Right lobe of liver (tissue), 6 donors: ENCODE measurements around the gene SDK1. TPM values are rescaled to one million over a fixed set of nuclear protein-coding genes. Genes with fewer than 3 reads are reported as not detected.

Source experiments
- ATAC-seq, 4 donors: fragments of 200-7000 bp; cut with Tn5 transposase; one replicate each; pipeline ENCODE4 v1.9.1; 2020; ENCODE audit warnings: mild to moderate bottlenecking in 4 of 4, moderate library complexity in 4 of 4
- DNase-seq, 3 donors: peaks; one replicate each; pipeline ENCODE4 v3.0.0-alpha.2; 2020
- H3K27ac ChIP-seq, 3 donors: fragments of 200-600 bp; one replicate each; pipeline ENCODE4 v1.8.0; 2022
- H3K27me3 ChIP-seq, 2 donors: fragments of 200-600 bp; one replicate each; pipeline ENCODE4 v1.8.0; 2022
- H3K36me3 ChIP-seq, 4 donors: fragments of 200-600 bp; sonication (generic) in 1 of 4; one replicate each; pipeline versions ENCODE4 v1.5.1 to v1.8.0; 2017 to 2022; ENCODE audit warnings: control low read depth in 1 of 4
- H3K4me1 ChIP-seq, 4 donors: fragments of 200-600 bp; sonication (generic) in 1 of 4; one replicate each; pipeline versions ENCODE4 v1.5.1 to v1.8.0; 2017 to 2022; ENCODE audit warnings: control low read depth in 1 of 4
- H3K4me3 ChIP-seq, 3 donors: fragments of 200-600 bp; one replicate each; pipeline ENCODE4 v1.8.0; 2022
- H3K9me3 ChIP-seq, 4 donors: fragments of 200-600 bp; sonication (generic) in 1 of 4; one replicate each; pipeline versions ENCODE4 v1.5.1 to v1.8.0; 2017 to 2022; ENCODE audit warnings: control low read depth in 1 of 4
- CTCF ChIP-seq, 4 donors: fragments of 200-600 bp in 3 of 4; fragments of 450-650 bp in 1 of 4; IDR thresholded peaks; one replicate each; pipeline versions ENCODE4 v1.5.1 to v1.8.0; 2016 to 2022; ENCODE audit warnings: antibody characterized with exemption in 4 of 4, mild to moderate bottlenecking in 2 of 4
- POLR2A ChIP-seq: fragments of 450-650 bp; IDR thresholded peaks from one replicate; pipeline ENCODE4 v1.6.1; 2017; ENCODE audit warnings: antibody characterized with exemption, mild to moderate bottlenecking
- WGBS: methylation state at CpG from one replicate; pipeline ENCODE4 v1.1.6; 2018; ENCODE audit warnings: low coverage, low lambda C conversion rate; ENCODE audit not compliant: insufficient coverage; ENCODE audit errors: missing lambda C conversion rate; 5-methylcytosine and 5-hydroxymethylcytosine counted together
- intact Hi-C, 2 donors: fragments of 100-400 bp; cut with DNase I; formaldehyde crosslinking; loops; one replicate each; pipeline versions ENCODE4 v1.11.2 to v1.14.1; 2022
- total RNA-seq, 6 experiments: library from RNA; depleted of rRNA in 2 of 6; stranded (reverse); fragments of >200 nt in 2 of 6; fragmentation: NEBNext Ultra II Directional in 3 of 6; extraction: Animal tissue kit (Norgen Biotek cat#: 25700) in 3 of 6; gene quantifications; one replicate each; pipeline versions ENCODE4 v1.1.0 to v1.2.4, GENCODE V29; 2016 to 2023
- donor health status: DM: no; HTN: yes; CAD: no.
- donor health status: DM: no; HTN: no; CAD: no.
- donor health status: DM: no; HTN: no; CAD: no.
- donor health status: DM: no; HTN: yes; CAD: no.
- donor health status: DM: no; HTN: yes; CAD: no.

SDK1 gene
- total RNA-seq, 6 experiments from 2014 or later, result 0.07 to 1.4 (median 0.65) TPM

DNA sequence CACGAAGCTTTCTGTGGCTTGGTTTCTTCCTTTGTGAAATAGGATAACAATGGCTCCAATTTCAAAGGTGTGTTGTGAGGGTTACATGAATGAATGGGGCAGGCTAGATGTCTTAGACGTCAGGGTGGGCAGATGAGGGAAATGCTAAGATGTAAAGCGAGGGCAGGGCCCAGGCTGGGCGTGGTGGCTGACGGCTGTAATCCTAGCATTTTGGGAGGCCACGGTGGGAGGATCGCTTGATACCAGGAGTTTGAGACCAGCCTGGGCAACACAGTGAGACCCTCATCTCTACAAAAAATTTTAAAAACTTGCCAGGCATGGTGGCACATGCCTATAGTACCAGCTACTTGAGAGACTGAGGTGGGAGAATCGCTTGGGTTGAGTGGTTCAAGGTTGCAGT lies 773.4 kb downstream of the SDK1 start:
- ATAC-seq, result no peak
- Histone ChIP-seq H3K27me3 (no peaks in the 10 kb centered on the region), H3K4me1 (no peaks in the 10 kb centered on the region), H3K9me3 (no peaks in the 10 kb centered on the region), H3K4me3 (no peak overlapping the region), H3K36me3 (no peaks in the 10 kb centered on the region), H3K27ac (no peak overlapping the region)
- intact Hi-C loops, result no loop called here
- WGBS, result 88% methylated on average over 7 of the region's 8 CpGs
- no peak for DNase-seq
- TF ChIP-seq POLR2A (no peak), CTCF (IDR thresholded peaks at IDR 0.05) (no peak)

GRCh38 chr7:4074994-4075393 lies 773.9 kb downstream of the SDK1 start:
- no peaks in the 10 kb centered on the region for H3K36me3 ChIP-seq

DNA sequence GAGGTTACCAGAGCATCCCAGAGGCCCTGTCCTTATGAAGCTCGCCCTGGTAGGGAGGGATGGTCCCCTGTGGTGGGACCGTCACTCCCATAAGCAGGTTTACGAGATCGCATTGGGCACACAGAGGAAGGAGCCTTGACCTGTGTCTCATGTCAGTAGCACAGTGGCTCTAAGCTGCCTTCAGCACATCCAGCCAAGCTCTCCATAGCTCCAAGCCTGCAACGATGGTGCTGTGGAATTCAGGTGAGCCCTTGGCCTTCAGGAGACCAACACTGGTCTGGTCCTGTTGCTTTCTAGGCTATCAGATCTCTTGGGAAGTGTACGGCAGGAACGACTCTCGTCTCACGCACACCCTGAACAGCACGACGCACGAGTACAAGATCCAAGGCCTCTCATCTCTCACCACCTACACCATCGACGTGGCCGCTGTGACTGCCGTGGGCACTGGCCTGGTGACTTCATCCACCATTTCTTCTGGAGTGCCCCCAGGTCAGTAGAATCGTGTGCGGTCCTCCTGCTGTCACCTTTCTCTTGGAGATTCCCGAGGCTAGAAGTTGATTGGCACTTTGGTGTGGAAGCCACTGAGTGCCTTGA lies 775.7 kb downstream of the SDK1 start:
- no peaks in the 10 kb centered on the region for H3K27me3 ChIP-seq
- TF ChIP-seq CTCF (IDR thresholded peaks at IDR 0.05) (no peak), POLR2A (no peak)
- H3K9me3 ChIP-seq, result no peaks in the 10 kb centered on the region
- H3K27ac ChIP-seq, result no peak overlapping the region
- ATAC-seq (no peak), DNase-seq (no peak)
- H3K4me1 ChIP-seq, result no peaks in the 10 kb centered on the region
- WGBS, result 93% methylated on average over 8 of the region's 19 CpGs
- intact Hi-C loops, result no loop called here
- no peaks in the 10 kb centered on the region for H3K36me3 ChIP-seq
- H3K4me3 ChIP-seq, result no peak overlapping the region

More at GRCh38 chr7:4074994-4075393, 773.9 kb downstream of the SDK1 start:
- DNase-seq (no peak), ATAC-seq (no peak)
- intact Hi-C loops, result no loop called here
- WGBS, result 31% methylated on average over 2 of the region's 8 CpGs
- Histone ChIP-seq H3K4me3 (no peak overlapping the region), H3K4me1 (no peaks in the 10 kb centered on the region), H3K9me3 (no peaks in the 10 kb centered on the region), H3K27ac (no peak overlapping the region), H3K27me3 (no peaks in the 10 kb centered on the region)
- no peak for TF ChIP-seq POLR2A
- TF ChIP-seq CTCF (IDR thresholded peaks at IDR 0.05), result no peak

- DNase-seq (no peak), ATAC-seq (no peak)
- intact Hi-C loops, result no loop called here
- H3K9me3 ChIP-seq, result no peaks in the 10 kb centered on the region
- H3K36me3 ChIP-seq, result no peaks in the 10 kb centered on the region
- H3K4me1 ChIP-seq, result no peaks in the 10 kb centered on the region
- WGBS, result 92% methylated on average over 3 of the region's 8 CpGs
- no peaks in the 10 kb centered on the region for H3K27me3 ChIP-seq
- H3K27ac ChIP-seq, result no peak overlapping the region
- H3K4me3 ChIP-seq, result no peak overlapping the region
- TF ChIP-seq CTCF (IDR thresholded peaks at IDR 0.05), result no peak
- no peak for TF ChIP-seq POLR2A
Observed at GRCh38 chr7:4077980-4078379, 776.9 kb downstream of the SDK1 start.

GRCh38 chr7:4078580-4078979 lies 777.5 kb downstream of the SDK1 start:
- ATAC-seq, result no peak
- H3K36me3 ChIP-seq, result no peaks in the 10 kb centered on the region
- no peaks in the 10 kb centered on the region for H3K27me3 ChIP-seq
- TF ChIP-seq CTCF (IDR thresholded peaks at IDR 0.05) (no peak), POLR2A (no peak)
- H3K9me3 ChIP-seq, result no peaks in the 10 kb centered on the region
- intact Hi-C loops, result no loop called here
- H3K4me3 ChIP-seq, result no peak overlapping the region
- no peak for DNase-seq
- H3K27ac ChIP-seq, result no peak overlapping the region
- WGBS, result 80% methylated on average over 13 of the region's 13 CpGs
- no peaks in the 10 kb centered on the region for H3K4me1 ChIP-seq
